Measurements from ENCODE around the gene ITGA3.
"Not testable (repeated sequence)": the region's sequence is repeated elsewhere in the genome, so short reads cannot be mapped to it uniquely, and the experiment has no call there.

ITGA3 gene

DNA sequence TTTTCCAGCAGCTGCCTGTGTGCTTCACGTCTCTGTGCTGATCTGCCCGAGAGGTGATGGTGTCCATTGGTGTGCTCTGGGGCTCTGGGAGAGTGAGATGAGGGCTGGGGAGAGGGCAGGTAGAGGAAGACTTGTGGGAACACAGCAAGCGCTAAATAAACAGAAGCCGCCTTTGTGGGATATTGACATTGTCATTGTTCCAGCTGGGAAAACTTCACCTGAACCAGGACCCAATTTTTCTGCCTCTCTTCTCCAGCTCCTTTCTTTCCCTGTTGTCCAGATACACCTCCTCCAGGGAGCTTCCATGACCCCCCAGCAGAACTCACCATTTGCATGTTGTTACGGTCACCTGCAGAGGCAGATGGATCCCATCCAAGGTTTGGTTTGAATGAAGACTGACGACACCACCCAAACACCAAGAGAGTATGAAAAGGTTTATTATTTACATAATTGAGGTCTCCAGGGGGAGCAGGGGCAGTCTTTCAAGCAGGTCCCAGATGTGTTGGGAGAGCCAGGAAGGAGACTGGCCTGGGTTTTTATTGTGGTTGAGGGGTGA lies 3.6 kb upstream of the ITGA3 start:
- DNase-seq (ENCODE audit: low spot score): no peak

DNA sequence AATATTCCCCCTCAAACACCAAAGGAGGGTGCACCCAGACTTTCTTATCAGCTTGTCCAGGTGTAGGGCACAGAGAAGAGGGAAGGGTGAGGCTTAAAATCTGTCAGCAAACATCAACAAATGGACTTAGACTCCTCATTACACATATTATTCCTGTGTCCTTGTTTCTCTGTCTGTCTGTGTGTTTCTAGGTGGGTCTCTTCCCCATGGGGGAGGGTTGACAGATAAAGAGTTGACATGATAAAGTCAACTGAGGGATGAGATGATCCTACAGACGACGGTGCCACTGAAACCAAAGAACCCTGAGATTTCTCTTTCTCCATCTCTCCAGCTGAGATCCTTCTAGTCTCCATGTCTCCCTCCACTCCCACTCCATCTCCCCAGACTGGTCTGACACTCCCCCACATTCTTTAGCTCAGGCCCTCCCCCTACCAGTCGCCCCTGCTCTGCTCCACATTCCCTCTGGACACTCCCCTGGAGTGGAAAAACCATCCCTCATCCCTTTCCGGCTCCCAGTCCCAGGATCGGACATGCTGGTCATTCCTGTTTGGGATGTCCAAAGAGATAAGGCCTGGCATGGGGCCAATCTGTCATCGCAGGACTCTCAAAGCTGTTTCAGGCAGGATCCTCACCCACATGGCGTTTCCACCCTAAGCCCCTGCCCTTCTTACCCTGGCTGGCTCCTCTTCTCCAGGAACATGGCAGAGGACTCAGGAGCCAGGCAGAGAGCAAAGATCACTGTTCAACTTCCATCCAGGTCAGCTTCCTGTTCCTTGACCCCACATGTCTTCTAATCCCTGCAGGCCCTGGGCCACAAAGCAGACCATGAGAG lies 2.9 kb upstream of the ITGA3 start:
- no peak for DNase-seq (ENCODE audit: low spot score)

DNA sequence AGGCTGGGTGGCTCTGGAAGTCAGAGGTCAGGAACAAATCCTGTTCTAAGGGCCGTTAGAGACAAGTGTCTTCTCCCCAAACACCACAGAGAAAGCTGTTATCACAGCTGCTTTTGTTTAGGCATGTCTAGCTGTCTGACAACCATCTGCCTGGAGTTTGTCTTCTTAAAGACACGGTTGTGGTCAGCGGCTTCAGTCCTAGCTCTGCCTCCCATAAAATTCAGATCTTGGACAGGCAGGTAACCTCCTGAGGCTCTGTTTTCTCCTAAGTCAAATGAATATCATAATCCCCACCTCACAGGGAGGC lies 2.3 kb upstream of the ITGA3 start:
- DNase-seq (ENCODE audit: low spot score): no peak

DNA sequence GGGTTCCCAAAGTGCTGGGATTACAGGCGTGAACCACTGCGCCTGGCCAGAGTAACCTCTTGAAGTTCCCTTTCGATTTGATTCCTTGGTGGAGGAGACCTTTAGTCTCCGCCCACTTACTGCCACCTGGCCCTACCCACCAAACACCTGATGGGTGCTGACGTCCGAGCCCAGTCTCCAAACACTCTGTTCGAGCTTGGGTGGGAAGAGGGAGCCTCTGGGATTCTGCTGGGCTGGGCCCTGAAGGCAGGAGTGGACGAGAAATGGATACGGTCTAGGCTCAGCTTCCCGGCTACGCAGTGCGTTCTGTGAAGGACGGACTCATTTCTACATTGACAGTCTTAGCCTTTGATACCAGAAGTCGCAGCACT lies 870 bp upstream of the ITGA3 start:
- DNase-seq (ENCODE audit: low spot score): no peak

DNA sequence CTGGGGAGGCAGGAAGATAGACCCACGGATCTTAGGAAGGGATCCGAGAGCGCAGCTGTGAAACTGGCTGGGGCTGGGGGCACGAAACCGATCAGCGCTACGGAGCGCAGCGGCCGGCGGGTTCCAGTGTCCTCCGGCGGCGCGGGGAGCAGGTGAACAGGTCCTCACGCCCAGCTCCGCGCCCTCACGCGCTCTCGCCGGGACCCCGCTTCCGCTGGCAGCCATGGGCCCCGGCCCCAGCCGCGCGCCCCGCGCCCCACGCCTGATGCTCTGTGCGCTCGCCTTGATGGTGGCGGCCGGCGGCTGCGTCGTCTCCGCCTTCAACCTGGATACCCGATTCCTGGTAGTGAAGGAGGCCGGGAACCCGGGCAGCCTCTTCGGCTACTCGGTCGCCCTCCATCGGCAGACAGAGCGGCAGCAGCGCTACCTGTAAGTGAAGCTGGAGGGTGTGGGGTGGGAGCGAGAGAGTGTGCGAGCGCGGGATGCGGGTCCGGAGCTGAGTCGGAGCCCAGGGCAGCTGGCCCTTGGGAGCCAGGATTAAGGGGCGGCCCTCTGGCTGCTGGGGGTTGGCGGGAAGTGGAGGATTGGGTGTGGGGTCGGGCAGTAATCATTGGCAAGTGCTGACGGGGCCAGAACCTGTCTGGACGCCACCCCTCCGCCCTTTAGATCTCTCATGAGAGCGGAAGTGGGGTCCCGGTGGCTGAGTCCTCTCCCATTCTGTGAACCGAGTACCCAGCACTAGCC lies 479 bp downstream of the ITGA3 start:
- DNase-seq (ENCODE audit: low spot score): no peak

DNA sequence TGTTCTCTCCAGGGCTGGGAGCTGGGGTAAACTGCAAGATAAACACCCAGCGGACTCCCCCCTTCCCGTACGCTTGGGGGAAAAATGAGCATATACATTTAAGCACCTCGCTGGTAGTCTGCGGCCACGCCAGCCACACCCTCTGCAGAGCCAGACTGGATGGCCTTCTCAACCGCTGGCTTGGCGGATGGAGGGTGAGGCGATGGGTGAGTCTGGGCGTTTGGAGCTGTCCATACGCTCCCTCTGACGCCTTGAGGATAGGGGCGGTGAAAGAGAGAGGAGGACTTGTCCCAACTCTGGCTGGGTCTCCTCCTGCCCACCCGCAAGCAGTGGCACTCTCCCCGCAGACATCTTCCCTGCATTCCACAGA lies 1.0 kb downstream of the ITGA3 start:
- no peak for DNase-seq (ENCODE audit: low spot score)

DNA sequence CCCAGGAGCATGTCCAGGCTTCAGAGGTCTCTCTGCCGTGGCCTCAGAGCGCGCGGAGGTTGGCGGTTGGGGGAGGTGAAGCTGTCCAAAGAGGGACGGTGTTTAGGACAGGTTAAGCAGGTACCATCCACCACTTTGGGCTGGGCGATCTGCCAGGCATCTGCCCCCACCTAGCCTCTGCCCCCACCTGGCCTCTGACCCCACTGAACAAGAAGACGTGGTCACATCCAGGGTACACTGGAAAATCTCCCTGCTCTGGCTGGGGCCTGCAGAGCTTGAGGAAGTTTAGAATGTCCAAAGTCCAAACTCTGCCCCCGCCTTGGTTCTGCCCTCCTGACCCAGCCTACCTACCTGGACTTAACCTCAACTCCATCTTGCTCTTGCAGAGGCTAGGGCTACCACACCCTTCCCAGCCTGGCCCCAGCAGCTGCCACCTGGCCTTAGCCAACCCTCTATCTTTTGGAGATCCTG lies 1.6 kb downstream of the ITGA3 start:
- no peak for DNase-seq (ENCODE audit: low spot score)

DNA sequence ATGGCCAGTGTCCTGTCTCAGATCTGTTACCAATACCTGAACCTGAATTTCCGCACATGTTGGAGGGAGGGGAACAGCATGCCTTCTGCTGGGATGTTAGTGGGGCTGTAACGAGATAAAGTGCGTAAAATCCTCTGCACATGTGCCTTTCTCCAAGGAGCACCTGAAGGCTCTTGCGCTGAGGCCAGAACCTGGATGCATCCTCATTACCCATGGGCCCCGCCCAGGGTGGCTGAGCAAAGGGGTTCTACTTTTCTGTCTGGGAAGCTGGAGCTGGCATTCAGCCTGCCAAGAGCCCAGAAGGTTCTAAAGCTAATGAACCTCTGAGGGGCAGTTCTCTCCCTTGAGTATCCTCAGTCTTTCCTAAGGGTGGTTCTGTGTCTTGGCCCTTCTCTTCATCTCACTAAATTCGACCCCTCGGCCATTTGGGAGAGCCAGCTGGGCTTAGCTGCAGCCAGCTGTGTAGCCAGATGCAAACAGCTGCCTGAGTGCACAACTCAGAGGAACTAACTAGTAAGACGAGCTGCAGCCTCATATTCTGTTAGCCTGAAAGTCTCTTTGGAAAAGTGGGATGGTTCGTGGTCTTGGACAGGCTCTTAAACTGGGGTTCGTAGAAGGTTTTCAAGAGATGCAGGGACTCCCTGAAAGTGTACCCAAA lies 2.5 kb downstream of the ITGA3 start:
- DNase-seq (ENCODE audit: low spot score): no peak

DNA sequence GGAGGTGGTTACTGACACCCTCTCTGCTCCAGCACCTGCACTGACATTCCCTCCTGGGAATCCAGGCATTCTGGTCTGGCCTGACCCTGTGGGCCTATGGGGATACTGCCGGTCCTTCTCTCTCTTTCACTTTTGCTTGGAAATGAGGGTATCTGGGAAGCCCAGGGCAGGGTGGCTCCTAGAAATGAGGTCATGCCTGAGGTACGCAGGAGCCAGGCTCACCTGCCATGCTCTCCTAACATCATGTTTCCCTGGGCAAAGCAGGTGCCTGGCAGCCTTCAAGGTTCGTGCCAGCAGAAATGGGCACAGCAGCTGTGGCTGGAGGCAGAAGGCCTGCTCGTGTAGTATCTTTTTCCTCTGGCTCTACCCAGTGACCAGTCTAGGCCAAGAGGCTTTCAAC lies 3.3 kb downstream of the ITGA3 start:
- DNase-seq (ENCODE audit: low spot score): no peak

DNA sequence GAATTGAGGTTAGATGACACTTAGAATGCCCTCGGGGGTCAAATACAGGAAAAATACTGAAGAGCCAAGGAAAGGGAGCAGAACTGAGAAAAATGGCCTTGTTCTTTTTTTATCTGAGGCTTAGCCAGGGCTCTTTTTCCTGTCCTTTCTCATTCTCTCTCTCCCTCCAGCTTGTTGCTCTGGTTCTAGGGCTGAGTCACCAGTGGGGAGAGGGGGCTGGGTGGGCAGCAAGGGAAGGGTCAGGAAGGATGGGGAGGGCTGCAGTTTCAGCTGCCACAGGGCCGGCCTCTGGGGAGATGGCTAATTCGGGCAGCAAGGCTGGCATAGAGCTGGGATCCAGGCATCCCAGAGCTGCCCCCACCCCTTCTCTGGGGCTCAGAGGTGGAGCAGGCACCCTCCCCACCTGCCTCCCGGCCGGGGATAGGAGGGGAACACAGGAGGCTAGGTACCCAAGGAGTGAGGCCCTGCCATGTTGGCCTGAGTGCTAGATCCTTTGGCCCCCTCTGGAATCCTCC lies 3.9 kb downstream of the ITGA3 start:
- no peak for DNase-seq (ENCODE audit: low spot score)

DNA sequence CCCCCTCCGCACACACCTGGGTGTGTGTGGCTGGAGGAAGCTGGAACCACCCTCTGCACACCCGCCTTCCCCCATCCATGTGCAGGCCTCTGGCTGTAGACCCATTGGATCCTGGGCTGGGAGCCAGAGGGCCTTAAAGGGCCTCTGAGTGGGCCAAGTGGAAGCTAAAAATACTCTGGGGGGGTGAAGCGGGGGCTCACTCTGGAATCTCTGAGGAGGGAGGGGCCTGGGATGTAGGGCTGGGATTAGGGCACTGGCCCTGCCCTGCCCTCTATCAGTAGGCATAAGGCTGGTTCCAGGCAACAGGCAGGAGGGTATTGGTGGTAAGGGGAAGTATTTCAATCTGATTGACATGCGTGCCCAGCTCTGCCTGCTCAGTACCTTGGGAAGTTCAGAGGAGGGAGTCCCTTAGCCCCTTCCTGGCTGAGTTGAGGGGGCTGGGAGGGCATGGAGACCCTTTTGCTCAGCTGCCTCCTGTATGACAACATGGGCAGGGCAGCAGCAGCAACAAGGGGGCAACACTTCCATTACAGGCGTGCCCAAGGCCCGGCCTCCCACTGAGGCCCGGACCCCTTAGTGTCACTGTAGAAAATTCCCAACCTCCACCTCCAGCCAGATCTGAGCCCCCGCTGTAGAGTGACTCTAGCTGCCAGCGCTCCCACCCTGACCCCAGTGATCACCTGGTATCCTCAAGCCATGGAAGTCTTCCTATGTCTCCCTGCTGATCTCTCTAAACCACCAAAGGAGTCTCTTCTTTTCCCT lies 5.2 kb downstream of the ITGA3 start:
- DNase-seq (ENCODE audit: low spot score): no peak

DNA sequence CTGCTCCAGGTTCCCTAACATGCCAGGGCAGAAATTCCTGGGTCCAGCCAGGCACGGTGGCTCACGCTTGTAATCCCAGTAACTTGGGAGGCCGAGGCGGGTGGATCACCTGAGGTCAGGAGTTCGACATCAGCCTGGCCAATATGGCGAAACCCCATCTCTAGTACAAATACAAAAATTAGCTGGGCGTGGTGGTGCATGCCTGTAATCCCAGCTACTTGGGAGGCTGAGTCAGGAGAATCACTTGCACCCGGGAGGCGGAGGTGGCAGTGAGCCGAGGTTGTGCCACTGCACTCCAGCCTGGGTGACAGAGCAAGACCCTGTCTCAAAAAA lies 5.8 kb downstream of the ITGA3 start:
- DNase-seq (ENCODE audit: low spot score): not testable (repeated sequence)

DNA sequence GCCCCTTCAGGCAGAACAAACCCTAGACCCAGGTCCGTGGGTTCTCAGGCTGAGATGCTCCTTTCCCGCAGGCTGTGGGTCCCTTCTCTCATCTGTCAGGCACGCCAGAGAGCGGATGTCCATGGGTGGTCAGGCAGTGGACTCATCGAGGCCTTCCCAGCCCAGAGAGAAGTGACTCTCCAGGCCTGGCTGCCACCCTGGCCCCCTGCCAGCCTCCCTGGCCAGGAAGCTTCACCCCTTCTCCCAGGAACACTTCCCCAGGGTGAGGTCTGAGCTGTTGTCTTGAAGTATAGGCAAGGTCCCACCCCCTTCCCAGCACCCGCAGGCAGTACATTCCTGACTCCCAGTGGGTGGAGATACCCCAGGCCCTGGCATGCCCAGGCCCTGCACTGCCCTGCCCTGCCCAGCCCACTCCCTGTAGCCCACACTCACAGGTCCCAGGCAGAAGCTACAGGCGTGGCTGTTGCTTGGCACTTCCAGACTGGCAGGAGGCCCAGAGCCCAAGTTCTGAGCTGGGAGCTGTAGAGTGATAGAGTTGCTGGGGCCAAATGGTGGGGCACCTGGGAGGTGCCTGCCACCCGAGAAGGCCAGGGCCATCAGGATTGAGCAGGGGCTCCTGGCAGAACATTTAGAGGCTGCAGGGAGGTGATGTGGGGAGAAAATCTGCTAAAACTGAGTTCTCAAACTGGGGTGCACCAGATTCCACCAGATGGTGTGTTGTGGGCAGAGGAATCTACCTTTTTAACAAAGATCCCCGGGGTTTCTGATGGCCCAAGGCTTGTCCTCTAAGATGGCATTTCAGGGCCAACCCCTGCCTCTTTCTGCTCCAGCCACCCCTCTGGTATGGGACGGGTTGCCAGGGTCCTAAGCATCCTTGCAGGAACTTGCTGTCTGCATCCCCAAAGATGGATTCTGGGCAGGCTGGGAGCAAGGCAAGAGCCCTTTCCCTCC lies 6.7 kb downstream of the ITGA3 start:
- DNase-seq (ENCODE audit: low spot score): no peak

DNA sequence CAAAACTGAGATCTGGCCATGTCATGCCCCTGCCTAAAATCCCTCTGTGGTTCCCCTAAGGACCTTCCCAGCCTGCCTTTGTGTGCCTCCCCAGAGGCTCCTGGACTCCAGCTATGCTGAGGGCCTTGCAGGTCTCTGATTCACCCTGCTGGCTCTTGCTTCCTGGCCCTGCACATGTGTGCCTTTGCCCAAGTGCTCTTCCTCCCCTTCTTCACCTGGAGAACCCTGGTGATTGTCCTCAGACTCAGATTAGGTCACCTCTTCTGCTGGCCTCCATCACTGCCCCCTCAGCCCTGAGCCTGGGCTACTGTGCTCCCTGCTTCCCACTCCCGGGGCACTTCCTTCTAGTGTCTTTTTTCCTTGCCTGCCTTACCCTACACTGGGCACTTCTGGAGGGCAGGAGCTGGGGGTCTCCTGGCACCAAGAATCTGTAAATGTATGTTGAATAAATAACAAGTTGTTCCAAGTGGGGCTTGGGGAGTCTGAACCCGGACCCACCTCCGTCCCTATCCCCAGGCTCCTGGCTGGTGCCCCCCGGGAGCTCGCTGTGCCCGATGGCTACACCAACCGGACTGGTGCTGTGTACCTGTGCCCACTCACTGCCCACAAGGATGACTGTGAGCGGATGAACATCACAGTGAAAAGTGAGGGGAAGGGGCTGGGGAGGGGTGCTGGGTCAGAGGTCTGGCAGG lies 7.8 kb downstream of the ITGA3 start:
- DNase-seq (ENCODE audit: low spot score): no peak

DNA sequence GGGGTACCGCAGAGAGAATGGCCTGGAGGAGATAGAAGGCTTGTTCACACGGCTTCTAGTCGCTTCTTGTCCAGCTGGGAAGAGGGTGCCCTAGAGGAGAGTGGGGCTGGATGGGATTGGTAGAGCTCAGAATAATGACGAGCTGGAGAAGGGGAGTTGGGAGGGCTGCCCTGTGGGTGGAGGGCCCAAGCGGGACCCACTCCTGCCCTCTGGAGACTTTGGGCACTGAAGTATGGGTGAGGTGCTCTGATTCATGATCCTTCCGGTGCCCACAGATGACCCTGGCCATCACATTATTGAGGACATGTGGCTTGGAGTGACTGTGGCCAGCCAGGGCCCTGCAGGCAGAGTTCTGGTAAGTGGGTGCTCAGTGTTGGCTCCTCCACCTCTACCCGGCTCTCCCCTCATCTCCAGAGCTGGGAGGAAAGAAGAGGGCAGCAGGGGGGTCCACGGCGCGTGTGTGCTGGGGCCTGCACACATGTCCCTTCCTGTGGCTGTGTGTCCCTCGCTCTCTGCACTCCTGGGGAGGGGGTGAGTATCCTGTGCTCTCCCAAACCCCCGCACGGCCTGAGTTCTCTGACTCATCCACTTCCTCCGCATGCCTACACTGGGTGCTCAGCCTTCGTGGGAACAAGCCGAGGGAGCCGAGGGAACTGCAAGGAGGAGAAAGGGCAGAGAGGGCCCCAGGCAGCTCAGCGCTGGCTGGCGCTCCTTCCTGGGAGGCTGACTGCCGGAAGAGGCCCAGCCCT lies 8.5 kb downstream of the ITGA3 start:
- DNase-seq (ENCODE audit: low spot score): no peak

DNA sequence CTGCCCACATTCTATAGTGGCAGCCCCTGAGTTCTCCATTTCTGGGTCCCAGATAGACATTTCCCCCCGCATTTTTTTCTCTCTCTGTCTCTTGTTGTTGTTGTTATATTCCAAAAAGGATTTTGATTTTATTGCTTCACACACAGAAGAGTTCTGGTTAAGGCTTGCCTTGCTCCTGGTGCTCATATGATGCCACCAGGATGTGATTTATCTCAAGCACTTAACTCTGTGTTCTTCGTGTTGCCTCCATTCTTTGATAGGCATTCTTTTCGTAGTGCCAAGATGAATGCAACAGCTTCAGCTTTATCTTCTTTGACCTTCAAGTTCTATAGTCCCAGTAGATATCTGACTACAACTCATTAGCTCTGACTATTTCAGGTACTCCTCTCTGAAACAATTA lies 9.1 kb downstream of the ITGA3 start:
- DNase-seq (ENCODE audit: low spot score): no peak

DNA sequence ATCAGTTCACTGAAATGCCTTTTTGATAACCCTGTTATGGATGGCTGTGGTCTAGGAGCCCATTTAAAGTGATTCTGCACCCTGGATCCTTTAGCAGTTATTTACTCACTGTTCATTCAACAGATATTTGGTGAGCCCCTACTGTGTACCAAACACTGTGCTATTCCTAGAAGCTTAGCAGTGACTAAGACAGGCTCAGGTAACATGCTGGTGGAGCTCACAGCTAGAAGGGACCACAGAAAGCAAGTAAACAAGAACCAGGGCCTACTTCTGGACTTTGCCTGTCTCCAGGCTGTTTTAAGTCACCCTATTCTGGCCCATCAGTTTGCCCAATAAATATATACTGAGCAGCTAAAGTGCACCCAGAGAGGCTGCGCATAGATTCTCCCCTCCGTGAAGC lies 11.1 kb downstream of the ITGA3 start:
- no peak for DNase-seq (ENCODE audit: low spot score)

DNA sequence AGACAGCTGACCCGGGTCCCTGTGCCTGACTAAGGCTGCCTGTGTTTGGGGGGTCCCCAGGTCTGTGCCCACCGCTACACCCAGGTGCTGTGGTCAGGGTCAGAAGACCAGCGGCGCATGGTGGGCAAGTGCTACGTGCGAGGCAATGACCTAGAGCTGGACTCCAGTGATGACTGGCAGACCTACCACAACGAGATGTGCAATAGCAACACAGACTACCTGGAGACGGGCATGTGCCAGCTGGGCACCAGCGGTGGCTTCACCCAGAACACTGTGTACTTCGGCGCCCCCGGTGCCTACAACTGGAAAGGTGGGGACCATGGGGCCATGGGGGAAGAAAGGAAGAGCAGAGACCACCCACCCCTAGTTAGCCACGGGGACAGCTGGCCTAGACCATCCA lies 12.1 kb downstream of the ITGA3 start:
- no peak for DNase-seq (ENCODE audit: low spot score)

DNA sequence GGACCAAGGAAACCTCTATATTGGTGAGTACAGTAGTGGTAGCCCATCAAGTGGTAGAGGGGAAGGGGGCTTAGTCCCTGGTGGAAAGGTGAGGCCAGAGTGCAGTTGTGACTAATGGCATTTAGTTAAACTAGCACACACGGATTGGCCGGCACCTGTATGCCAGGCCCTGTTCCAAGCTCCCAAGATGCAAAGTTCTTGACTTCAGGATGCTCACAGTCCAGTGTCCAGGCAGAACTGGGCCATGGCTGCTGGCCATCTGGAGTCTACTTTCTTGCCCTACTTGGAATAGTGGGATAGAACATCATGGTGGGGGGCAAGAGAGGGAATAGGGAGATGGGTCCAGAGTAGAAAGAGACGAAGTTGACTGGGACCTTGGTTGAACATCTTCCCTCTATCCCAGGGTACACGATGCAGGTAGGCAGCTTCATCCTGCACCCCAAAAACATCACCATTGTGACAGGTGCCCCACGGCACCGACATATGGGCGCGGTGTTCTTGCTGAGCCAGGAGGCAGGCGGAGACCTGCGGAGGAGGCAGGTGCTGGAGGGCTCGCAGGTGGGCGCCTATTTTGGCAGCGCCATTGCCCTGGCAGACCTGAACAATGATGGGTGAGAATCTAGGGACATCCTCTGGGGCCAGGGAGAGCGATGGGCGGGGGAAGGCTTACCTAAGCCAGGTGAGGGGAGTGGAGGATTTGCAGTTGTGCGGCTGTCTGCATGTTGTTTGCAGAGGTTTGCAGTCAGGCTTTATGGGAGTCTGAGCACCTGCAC lies 15.2 kb downstream of the ITGA3 start:
- no peak for DNase-seq (ENCODE audit: low spot score)
